ENCODE data around the gene RIMS1. TPM values are rescaled to one million over a fixed set of nuclear protein-coding genes. Genes with fewer than 3 reads are reported as not detected.
"Not testable (repeated sequence)": the region's sequence is repeated elsewhere in the genome, so short reads cannot be mapped to it uniquely, and the experiment has no call there.

RIMS1 gene
- total RNA-seq, 1 experiment from 2014 or later: 3.3 TPM

GRCh38 chr6:71982389-71982788, 96.0 kb downstream of the RIMS1 start:
- peak; percentile 35 for DNase-seq (ENCODE audit: low read depth)

GRCh38 chr6:71983131-71983530, 96.8 kb downstream of the RIMS1 start:
- DNase-seq (ENCODE audit: low read depth): no peak

- no peak for DNase-seq (ENCODE audit: low read depth)
Measured at GRCh38 chr6:71994705-71995271, 108.4 kb downstream of the RIMS1 start.

GRCh38 chr6:71997341-71997740, 111.0 kb downstream of the RIMS1 start:
- DNase-seq (ENCODE audit: low read depth): no peak

DNA sequence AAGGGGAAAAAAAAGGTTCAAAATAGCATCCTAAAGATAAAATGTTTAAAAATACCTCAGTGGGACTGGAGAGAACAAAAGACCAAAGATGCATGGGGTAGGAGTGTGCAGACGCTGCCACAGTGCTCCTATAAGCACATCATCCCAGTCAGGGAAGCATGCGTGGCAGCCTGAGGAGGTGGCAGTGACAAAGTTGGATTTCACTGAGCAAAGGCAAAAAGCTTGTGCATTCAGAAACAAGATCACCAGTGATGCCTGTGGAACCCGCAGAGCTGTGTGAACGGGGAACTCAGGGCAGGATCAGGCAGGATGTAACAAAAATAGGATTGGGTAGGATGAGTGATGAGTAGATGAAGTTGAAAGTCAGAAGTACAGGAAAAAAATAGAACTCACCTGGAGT, 116.1 kb downstream of the RIMS1 start:
- no peak for DNase-seq (ENCODE audit: low read depth)

- not testable (repeated sequence) for DNase-seq (ENCODE audit: low read depth)
Measured at GRCh38 chr6:72006591-72006990, 120.2 kb downstream of the RIMS1 start.

GRCh38 chr6:72022830-72023229, 136.5 kb downstream of the RIMS1 start:
- no peak for DNase-seq (ENCODE audit: low read depth)

DNA sequence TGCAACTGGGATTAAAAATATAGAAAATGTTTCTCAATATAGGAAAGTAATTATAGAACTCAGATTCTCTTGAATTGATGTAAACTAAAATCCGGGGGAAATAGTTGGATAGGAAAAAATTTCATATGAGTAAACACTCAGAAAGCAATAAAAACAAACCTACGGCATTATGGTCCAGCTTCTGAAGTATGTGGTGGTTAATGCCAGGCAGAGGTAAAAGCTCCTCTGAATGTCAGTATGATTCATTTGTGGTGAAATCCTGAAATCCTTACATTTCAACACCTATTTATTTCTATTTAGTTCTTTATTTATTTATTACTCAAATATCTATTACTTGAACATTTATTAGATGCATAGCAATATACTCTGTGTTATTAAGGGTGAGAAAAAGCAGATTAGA, 145.1 kb downstream of the RIMS1 start:
- peak; percentile 37 for DNase-seq (ENCODE audit: low read depth)

DNA sequence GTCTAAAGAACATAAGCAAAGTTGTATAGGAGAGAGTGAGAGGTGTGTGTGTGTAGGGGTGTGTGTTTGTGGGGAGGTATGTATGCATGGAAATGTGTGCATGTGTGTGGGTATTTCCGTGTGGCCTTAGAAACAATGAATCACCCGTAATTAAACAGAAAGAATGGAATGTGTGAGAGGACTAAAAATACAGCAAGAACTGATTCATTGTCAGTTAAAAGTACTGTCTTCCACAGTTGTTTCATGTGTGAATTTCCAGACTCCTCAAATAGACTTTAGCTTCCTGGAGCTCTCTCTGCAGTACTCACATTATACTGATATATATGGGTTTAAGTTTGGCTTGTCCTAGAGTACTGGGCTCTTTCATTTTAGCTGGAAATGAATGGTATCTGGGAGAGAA, 145.7 kb downstream of the RIMS1 start:
- DNase-seq (ENCODE audit: low read depth): peak; percentile 75

DNA sequence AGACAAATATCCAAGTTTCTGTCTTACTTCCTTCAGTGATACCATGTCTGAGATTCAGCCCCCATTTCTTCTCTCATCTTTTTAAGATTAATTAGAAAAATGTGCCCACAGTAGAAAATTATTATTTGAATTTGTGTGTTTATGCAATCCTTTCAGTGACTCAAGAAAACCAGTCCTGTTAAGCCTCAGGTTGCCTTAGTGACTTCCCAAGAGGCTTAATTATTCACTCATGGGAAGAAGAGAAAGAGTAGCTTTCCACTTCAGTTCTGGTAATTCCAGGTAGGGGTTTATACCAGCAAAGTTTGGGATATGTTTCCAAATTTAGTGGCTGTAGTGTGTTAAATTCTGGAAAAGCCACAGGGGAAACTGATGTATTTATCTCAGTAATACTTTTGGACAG, 149.1 kb downstream of the RIMS1 start:
- no peak for DNase-seq (ENCODE audit: low read depth)

DNA sequence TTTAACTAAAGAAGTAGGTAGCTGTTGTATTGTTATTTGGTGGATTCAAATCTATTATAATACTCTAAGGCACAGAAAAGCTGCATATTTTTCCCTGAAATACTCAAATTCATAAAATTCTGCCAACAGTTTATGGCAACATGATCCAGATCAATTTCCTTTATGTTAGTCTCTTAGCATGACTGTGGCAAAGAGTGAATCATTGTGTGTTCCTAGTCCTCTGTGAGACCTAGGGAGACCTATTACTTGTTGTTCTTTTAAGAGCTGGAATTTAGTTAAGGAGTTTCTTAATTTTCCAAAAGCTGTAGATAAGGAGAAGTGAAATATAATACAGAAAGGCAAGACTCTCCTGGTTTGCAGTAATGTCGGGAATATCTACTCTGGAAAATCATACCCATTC, 149.6 kb downstream of the RIMS1 start:
- no peak for DNase-seq (ENCODE audit: low read depth)

GRCh38 chr6:72037006-72037405, 150.7 kb downstream of the RIMS1 start:
- no peak for DNase-seq (ENCODE audit: low read depth)

GRCh38 chr6:72040111-72040510, 153.8 kb downstream of the RIMS1 start:
- DNase-seq (ENCODE audit: low read depth): no peak

DNA sequence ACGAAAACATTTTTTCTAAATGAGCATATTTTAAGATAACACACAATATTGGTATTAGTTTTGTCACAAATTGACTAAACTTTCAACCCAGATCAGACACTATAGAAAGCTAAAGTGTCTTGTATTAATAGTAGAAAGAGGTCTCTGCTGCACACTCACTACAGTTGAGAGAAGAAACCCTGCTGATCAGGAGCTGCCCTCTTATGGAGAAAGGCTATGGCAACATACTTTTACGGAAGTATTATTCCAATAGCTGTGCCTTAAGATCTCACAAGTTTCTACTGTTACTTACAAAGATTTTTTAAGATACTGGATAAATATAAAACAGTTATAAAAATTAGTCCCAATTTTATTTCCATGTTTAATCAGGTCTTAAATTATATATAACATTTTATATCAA, 155.7 kb downstream of the RIMS1 start:
- DNase-seq (ENCODE audit: low read depth): no peak

DNA sequence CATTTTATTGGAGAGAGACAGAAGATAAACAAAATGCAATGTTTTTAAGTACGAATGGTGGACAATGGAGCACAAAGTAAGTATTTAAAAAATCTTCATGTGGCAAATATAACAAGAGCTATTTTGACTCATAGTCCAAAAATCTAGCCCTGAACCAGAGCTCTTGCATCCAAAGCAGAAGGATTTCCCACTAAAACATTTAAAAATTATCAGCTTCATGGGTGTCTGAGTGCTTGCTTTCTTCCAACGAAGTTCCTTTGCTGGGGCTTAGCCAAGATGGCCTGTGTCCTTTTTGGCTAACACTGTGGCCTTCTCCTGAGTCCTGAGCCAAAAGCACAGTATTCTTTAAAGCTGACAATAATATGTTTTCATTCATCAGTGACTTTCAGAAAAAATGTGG, 161.7 kb downstream of the RIMS1 start:
- DNase-seq (ENCODE audit: low read depth): no peak

DNA sequence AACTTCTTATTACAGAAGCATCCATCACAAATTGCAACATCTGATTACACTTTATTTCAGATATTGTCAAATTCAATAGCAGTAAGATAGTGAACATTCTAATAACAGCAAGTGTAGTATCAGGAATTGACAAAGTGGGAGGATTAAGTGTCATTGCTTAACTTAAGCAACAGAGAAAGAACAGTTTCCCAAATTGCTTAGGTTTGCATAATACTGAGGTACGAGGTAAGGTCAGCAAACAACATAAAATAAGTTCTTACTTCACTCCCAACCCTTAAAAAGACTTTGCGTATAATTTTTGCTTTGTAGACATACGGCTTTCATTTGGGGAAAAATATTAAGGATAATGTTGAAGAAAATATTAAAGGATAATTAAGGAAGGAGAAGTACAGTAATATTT, 163.0 kb downstream of the RIMS1 start:
- DNase-seq (ENCODE audit: low read depth): no peak

DNA sequence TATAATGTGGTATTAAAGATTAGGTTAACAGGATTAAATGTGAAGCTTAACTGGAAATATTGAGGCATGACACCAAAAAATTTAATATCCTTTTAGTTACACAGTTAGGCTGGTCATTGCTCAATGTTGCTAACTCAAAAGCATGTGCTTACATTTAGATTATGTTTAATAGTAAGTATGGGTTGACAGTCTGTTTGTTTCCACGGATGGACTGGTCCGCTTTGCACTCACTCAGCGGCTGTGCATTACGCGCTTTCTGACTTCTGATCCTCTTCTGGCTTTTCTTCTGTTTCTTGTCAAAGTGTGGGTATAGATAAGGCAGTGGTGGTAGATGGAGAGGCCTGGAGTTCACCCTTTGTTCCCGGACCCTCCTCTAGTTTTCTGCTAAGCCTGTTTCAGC, 174.9 kb downstream of the RIMS1 start:
- no peak for DNase-seq (ENCODE audit: low read depth)

GRCh38 chr6:72064399-72064975, 178.1 kb downstream of the RIMS1 start:
- DNase-seq (ENCODE audit: low read depth): no peak

DNA sequence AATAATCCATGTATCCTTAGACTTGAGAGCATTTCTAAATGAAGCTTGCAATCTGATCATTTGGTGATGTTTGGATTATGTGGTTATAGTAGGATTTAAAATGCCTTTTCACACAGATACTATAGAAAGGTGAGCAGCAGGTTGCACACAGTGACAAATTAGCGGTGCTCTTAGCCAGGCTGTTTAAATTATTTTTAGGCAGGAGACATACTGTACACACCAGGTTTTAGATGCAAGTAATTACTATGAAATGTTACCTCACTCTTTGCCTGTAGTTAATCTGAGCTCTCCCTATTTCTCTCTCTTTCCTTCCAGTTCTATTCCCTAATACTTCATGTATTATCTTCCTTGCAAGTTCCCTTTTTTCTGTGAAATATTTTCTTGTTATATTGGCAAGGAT, 191.7 kb downstream of the RIMS1 start:
- no peak for DNase-seq (ENCODE audit: low read depth)

DNA sequence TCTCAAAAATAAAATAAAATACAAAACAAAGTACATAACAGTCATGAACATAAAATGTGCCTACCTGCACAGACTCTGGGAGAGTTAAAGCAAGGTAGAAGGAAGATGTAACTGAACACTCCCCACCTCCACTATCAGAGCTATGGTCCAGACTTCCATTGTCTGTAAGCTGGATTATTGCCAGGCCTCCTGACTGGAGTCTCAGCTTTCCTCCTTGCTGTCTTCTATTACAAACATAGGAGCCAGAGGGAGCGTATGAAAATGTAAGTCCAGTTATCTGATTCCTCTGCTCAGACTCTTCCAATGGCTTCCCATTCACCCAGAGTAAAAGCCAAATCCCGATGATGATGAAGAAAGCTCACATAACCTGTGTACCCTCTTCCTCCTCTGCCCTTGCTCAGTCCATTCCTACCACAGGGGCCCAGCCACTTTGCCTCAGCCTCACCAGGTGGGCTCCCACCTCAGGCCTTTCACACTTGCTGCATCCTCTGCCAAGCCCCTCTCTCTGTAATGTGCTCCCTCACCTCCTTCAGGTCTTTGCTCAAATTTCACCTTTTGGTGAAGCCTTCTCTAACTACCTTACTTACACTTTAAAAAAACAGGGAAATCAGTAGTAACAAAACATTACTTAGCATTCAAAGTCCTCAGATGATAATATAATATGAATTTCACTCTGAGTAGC, 194.1 kb downstream of the RIMS1 start:
- no peak for DNase-seq (ENCODE audit: low read depth)

GRCh38 chr6:72081871-72082270, 195.5 kb downstream of the RIMS1 start:
- DNase-seq (ENCODE audit: low read depth): no peak

- no peak for DNase-seq (ENCODE audit: low read depth)
Measured at GRCh38 chr6:72083976-72084375, 197.6 kb downstream of the RIMS1 start.

- DNase-seq (ENCODE audit: low read depth): no peak
Measured at GRCh38 chr6:72084992-72085569, 198.7 kb downstream of the RIMS1 start.
